ENCODE data around the gene MBD2. TPM values are rescaled to one million over a fixed set of nuclear protein-coding genes. Genes with fewer than 3 reads are reported as not detected.

Gene MBD2
- total RNA-seq, 1 experiment from 2014 or later, result 79.1 TPM

- H3K79me2 ChIP-seq (ENCODE audit: insufficient read depth, low read length), result no peaks in the 10 kb centered on the region
- no peak overlapping the region for H3K4me2 ChIP-seq (ENCODE audit: low read length)
- POLR2A ChIA-PET, result interaction anchor here (0.6 to 0.8 kb wide), 2 partner anchors 29 kb away, joined by 3 read pairs; partner anchors contain the start of gene POLI
- H3K9me3 ChIP-seq (ENCODE audit: control insufficient read depth in 1 of 2, insufficient read depth in 1 of 2, low read depth in 1 of 2, low read length in 2 of 2), result no peaks in the 10 kb centered on the region
- no peak overlapping the region for H3K4me3 ChIP-seq (replicated peaks in 1 of 2; ENCODE audit: low read depth in 1 of 2, low read length in 2 of 2)
- no peaks in the 10 kb centered on the region for H3K9me2 ChIP-seq (ENCODE audit: insufficient read depth)
- RAD21 ChIA-PET (ENCODE audit: low non-redundant PET in 1 of 2, low total read pairs in 2 of 2, uncharacterized antibody in 2 of 2, unreplicated experiment in 2 of 2), result no interaction called here
- intact Hi-C loops (cut with micrococcal nuclease), result no loop called here
- BruUV-seq (replicated peaks), result no TSS peak
- no peaks in the 10 kb centered on the region for H4K20me1 ChIP-seq (ENCODE audit: insufficient read depth)
- H3K27me3 ChIP-seq (ENCODE audit: insufficient read depth, low read length), result no peaks in the 10 kb centered on the region
- no peak overlapping the region for H3K9ac ChIP-seq (ENCODE audit: low read length)
- no peak overlapping the region for H3K27ac ChIP-seq (ENCODE audit: low read depth, low read length)
- H2AFZ ChIP-seq (ENCODE audit: low read depth, low read length, poor library complexity, severe bottlenecking), result no peak overlapping the region
- no peaks in the 10 kb centered on the region for H3K4me1 ChIP-seq (ENCODE audit: control insufficient read depth in 1 of 2, insufficient read depth in 2 of 2, low read length in 2 of 2)
- no peak for TF ChIP-seq CBX3 (IDR thresholded peaks at IDR 0.05; ENCODE audit: low read depth)
- no peak for TF ChIP-seq ATF3 (IDR thresholded peaks at IDR 0.05)
- TF ChIP-seq CTCF (IDR thresholded peaks at IDR 0.05 in 2 of 3, conservative IDR thresholded peaks at IDR 0.05 in 1 of 3; ENCODE audit: borderline replicate concordance in 1 of 3, insufficient read depth in 1 of 3, low read depth in 2 of 3, low read length in 2 of 3), result no peak
- no peak for TF ChIP-seq EZH2phosphoT487 (IDR thresholded peaks at IDR 0.05; ENCODE audit: borderline replicate concordance)
- TF ChIP-seq SRF (IDR thresholded peaks at IDR 0.05; ENCODE audit: low read depth), result no peak
- no peak for TF ChIP-seq RAD21 (IDR thresholded peaks at IDR 0.05; ENCODE audit: low read depth)
- TF ChIP-seq SP1 (IDR thresholded peaks at IDR 0.05; ENCODE audit: low read depth), result no peak
- no peak for TF ChIP-seq ZFX (IDR thresholded peaks at IDR 0.05)
- no peak for TF ChIP-seq MAX (IDR thresholded peaks at IDR 0.05)
- TF ChIP-seq TCF7L2 (IDR thresholded peaks at IDR 0.05; ENCODE audit: borderline replicate concordance, extremely low read depth, insufficient read depth, insufficient read length), result no peak
- TF ChIP-seq ELF1 (IDR thresholded peaks at IDR 0.05; ENCODE audit: borderline replicate concordance, low read depth), result no peak
- no peaks in the 10 kb centered on the region for H3K36me3 ChIP-seq (ENCODE audit: control insufficient read depth in 1 of 2, insufficient read depth in 2 of 2, low read length in 2 of 2)
- CTCF ChIA-PET, result no interaction called here
- no peak for DNase-seq (ENCODE audit: low read depth, low spot score)
- ATAC-seq, result no peak
Measured at GRCh38 chr18:54240629-54241107, 16.2 kb upstream of the MBD2 start.

Measured in HCT116 (cell line).